Activated T-cell treated with anti-CD3 and anti-CD28 coated beads for 1 hour (primary cell): ENCODE measurements around the gene ASIC2.
"Not testable (repeated sequence)": the region's sequence is repeated elsewhere in the genome, so short reads cannot be mapped to it uniquely, and the experiment has no call there.

Experiments
- DNase-seq: peaks from one replicate; pipeline ENCODE4 v3.0.0-alpha.2; 2020; ENCODE audit warnings: low read depth

Gene ASIC2

GRCh38 chr17:33021731-33022408 is 271.2 kb downstream of the ASIC2 start:
- no peak for DNase-seq

- DNase-seq, result no peak
Observed at GRCh38 chr17:33019161-33019890, 273.8 kb downstream of the ASIC2 start.

GRCh38 chr17:33017366-33017765 is 275.7 kb downstream of the ASIC2 start:
- DNase-seq, result no peak

GRCh38 chr17:33016920-33017319 is 276.2 kb downstream of the ASIC2 start:
- no peak for DNase-seq

- no peak for DNase-seq
Observed at GRCh38 chr17:33015716-33016346, 277.3 kb downstream of the ASIC2 start.

- no peak for DNase-seq
Observed at GRCh38 chr17:33014751-33015150, 278.3 kb downstream of the ASIC2 start.

GRCh38 chr17:33013596-33014375 is 279.3 kb downstream of the ASIC2 start:
- DNase-seq, result no peak

- no peak for DNase-seq
Observed at GRCh38 chr17:33012522-33013033, 280.5 kb downstream of the ASIC2 start.

- DNase-seq, result no peak
Observed at GRCh38 chr17:33009636-33010035, 283.5 kb downstream of the ASIC2 start.

- no peak for DNase-seq
Observed at GRCh38 chr17:33007186-33007585, 285.9 kb downstream of the ASIC2 start.

- no peak for DNase-seq
Observed at GRCh38 chr17:33002246-33002645, 290.8 kb downstream of the ASIC2 start.

- no peak for DNase-seq
Observed at GRCh38 chr17:32998887-32999228, 294.2 kb downstream of the ASIC2 start.

GRCh38 chr17:32998111-32998886 is 294.8 kb downstream of the ASIC2 start:
- DNase-seq, result peak; percentile 81

- no peak for DNase-seq
Observed at GRCh38 chr17:32995416-32996045, 297.6 kb downstream of the ASIC2 start.

GRCh38 chr17:32993977-32994376 is 299.1 kb downstream of the ASIC2 start:
- DNase-seq, result no peak

GRCh38 chr17:32992321-32993033 is 300.6 kb downstream of the ASIC2 start:
- DNase-seq, result no peak

- no peak for DNase-seq
Observed at GRCh38 chr17:32988481-32989101, 304.5 kb downstream of the ASIC2 start.

- DNase-seq, result not testable (repeated sequence)
Observed at GRCh38 chr17:32987868-32988267, 305.2 kb downstream of the ASIC2 start.

- not testable (repeated sequence) for DNase-seq
Observed at GRCh38 chr17:32987453-32987805, 305.7 kb downstream of the ASIC2 start.
